GM18507 (cell line): Measurements from ENCODE around the gene AMY1C.
"Not testable (repeated sequence)": the region's sequence is repeated elsewhere in the genome, so short reads cannot be mapped to it uniquely, and the experiment has no call there.

Source experiments
- DNase-seq: peaks from one replicate; pipeline ENCODE4 v3.0.0; 2011; ENCODE audit warnings: low read depth; ENCODE audit not compliant: insufficient read length; ENCODE audit errors: extremely low spot score
- FAIRE-seq: peaks from 2 replicates; lab custom pipeline; 2011; peaks lifted over from hg19 to GRCh38; lab: Jason Lieb, UNC

The AMY1C gene

GRCh38 chr1:103749598-103749997 is at the start of gene AMY1C:
TSS of gene AMY1C (plus strand) at chr1:103749898. CDS start at chr1:103750470, 572 bp downstream.
- not testable (repeated sequence) for FAIRE-seq, DNase-seq

GRCh38 chr1:103700669-103701068 is 49.0 kb upstream of the AMY1C start:
- FAIRE-seq, DNase-seq: not testable (repeated sequence)

- not testable (repeated sequence) for FAIRE-seq, DNase-seq
These were observed 48.4 kb upstream of the AMY1C start for GRCh38 chr1:103701256-103701655.

GRCh38 chr1:103707670-103708069 is 42.0 kb upstream of the AMY1C start:
- not testable (repeated sequence) for FAIRE-seq, DNase-seq

GRCh38 chr1:103710381-103710780 is 39.3 kb upstream of the AMY1C start:
- DNase-seq, FAIRE-seq: not testable (repeated sequence)

GRCh38 chr1:103717404-103717803 is 32.3 kb upstream of the AMY1C start:
- not testable (repeated sequence) for FAIRE-seq, DNase-seq

GRCh38 chr1:103721473-103721872 is 28.2 kb upstream of the AMY1C start:
- FAIRE-seq, DNase-seq: not testable (repeated sequence)

- FAIRE-seq, DNase-seq: not testable (repeated sequence)
These were observed 14.4 kb upstream of the AMY1C start for GRCh38 chr1:103735334-103735733.

GRCh38 chr1:103738031-103738430 is 11.7 kb upstream of the AMY1C start:
- not testable (repeated sequence) for DNase-seq, FAIRE-seq

- FAIRE-seq, DNase-seq: not testable (repeated sequence)
These were observed 5.2 kb upstream of the AMY1C start for GRCh38 chr1:103744449-103744848.

- FAIRE-seq, DNase-seq: not testable (repeated sequence)
These were observed 4.7 kb upstream of the AMY1C start for GRCh38 chr1:103745040-103745439.

GRCh38 chr1:103748273-103748672 is 1.4 kb upstream of the AMY1C start:
- FAIRE-seq, DNase-seq: not testable (repeated sequence)

GRCh38 chr1:103761896-103762295 is 12.2 kb downstream of the AMY1C start:
- FAIRE-seq: no peak

GRCh38 chr1:103779932-103780331 is 30.2 kb downstream of the AMY1C start:
- FAIRE-seq: no peak
- DNase-seq: no peak

More at GRCh38 chr1:103761896-103762295, 12.2 kb downstream of the AMY1C start:
- no peak for DNase-seq

GRCh38 chr1:103783944-103784377 is 34.3 kb downstream of the AMY1C start:
- FAIRE-seq (peak; percentile 76), DNase-seq (no peak)

- FAIRE-seq (peak; percentile 50), DNase-seq (no peak)
These were observed 38.7 kb downstream of the AMY1C start for GRCh38 chr1:103788377-103788776.

- FAIRE-seq: peak; percentile 41
These were observed 40.5 kb downstream of the AMY1C start for GRCh38 chr1:103790172-103790571.

More at GRCh38 chr1:103790172-103790571, 40.5 kb downstream of the AMY1C start:
- DNase-seq: no peak
